A673 (cell line): ENCODE results near the gene ARG1.
"Not testable (repeated sequence)": the region's sequence is repeated elsewhere in the genome, so short reads cannot be mapped to it uniquely, and the experiment has no call there.

Experiments used
- EZH2 ChIP-seq: fragments of 200-600 bp; sonication (generic); IDR thresholded peaks from 2 replicates; pipeline ENCODE4 v1.6.1; 2017; ENCODE audit warnings: borderline replicate concordance, low read depth, mild to moderate bottlenecking, mixed read lengths, antibody characterized with exemption, low read length; ENCODE audit not compliant: poor library complexity, severe bottlenecking
- TF ChIP-seq, protein P1 (sequence below): fragments of 300-800, 200-600 bp; sonication (generic); conservative IDR thresholded peaks from 2 replicates; pipeline ENCODE4 v1.5.1; 2017; ENCODE audit warnings: low read depth, mild to moderate bottlenecking, antibody characterized with exemption, low read length, moderate library complexity, mixed read lengths

GRCh38 chr6:131531681-131532080, 41.3 kb upstream of the ARG1 start:
- TF ChIP-seq, protein P1, sequence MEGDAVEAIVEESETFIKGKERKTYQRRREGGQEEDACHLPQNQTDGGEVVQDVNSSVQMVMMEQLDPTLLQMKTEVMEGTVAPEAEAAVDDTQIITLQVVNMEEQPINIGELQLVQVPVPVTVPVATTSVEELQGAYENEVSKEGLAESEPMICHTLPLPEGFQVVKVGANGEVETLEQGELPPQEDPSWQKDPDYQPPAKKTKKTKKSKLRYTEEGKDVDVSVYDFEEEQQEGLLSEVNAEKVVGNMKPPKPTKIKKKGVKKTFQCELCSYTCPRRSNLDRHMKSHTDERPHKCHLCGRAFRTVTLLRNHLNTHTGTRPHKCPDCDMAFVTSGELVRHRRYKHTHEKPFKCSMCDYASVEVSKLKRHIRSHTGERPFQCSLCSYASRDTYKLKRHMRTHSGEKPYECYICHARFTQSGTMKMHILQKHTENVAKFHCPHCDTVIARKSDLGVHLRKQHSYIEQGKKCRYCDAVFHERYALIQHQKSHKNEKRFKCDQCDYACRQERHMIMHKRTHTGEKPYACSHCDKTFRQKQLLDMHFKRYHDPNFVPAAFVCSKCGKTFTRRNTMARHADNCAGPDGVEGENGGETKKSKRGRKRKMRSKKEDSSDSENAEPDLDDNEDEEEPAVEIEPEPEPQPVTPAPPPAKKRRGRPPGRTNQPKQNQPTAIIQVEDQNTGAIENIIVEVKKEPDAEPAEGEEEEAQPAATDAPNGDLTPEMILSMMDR: not testable (repeated sequence)
- TF ChIP-seq EZH2: not testable (repeated sequence)
